GM12891 (cell line): ENCODE results near the gene CAMTA1.

Experiments used
- POLR2A ChIP-seq: IDR thresholded peaks from 2 replicates; pipeline ENCODE4 v1.6.1; 2011; ENCODE audit warnings: low read depth, low read length, control low read depth
- TAF1 ChIP-seq: IDR thresholded peaks from 2 replicates; pipeline ENCODE4 v1.6.1; 2011; ENCODE audit warnings: low read depth, low read length, control low read depth

DNA sequence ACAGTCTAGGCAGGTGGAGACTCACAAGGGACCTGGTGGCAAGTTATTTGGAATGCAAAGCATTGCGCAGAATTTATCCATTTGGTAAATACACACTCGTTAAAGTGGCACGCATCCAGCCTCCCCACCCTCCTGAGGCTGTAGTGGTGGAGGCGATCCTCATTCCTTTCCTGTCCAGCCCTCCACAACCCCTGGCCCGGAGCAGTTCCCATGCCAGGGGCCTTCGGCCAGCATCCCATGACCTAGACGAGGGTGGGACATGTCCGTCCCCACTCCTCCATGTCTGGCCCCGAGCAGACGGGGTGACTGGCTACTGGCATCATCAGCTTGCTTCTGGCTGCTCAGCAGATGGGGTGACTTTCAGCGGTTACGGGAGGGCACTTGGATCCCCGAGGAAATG is 704.3 kb downstream of the CAMTA1 start:
- TF ChIP-seq POLR2A (no peak), TAF1 (no peak)
